ENCODE data around the gene EPO. TPM values are rescaled to one million over a fixed set of nuclear protein-coding genes. Genes with fewer than 3 reads are reported as not detected.
A peak's percentile ranks its signal among the peaks of the same experiment; 100 is the strongest.
"Not testable (repeated sequence)": the region's sequence is repeated elsewhere in the genome, so short reads cannot be mapped to it uniquely, and the experiment has no call there.

The EPO gene
- total RNA-seq, 1 donor from 2014 or later, result 0.40 TPM

GRCh38 chr7:100705753-100706671 lies 14.3 kb upstream of the EPO start, which contains the start of gene POP7:
Gene POP7, plus strand, starts transcription at chr7:100706121. Its CDS starts 710 bp downstream, at chr7:100706831.
- Mint-ChIP-seq H3K4me1 (peaks cover 13% of the 10 kb centered on the region), H3K4me3 (peak within 1 kb of the TSS; percentile 99), H3K27me3 (peaks cover 7% of the 10 kb centered on the region), H3K9me3 (no peaks in the 10 kb centered on the region), H3K27ac (peak within 1 kb of the TSS; percentile 98), H3K36me3 (ENCODE audit: low read depth) (peaks cover 21% of the 10 kb centered on the region)
- DNase-seq, result peak; percentile 100
- intact Hi-C loops (cut with micrococcal nuclease), result loop anchor here (1.0 to 5.0 kb wide), 7 partner anchors 9 to 146 kb away; partner anchors contain the start of genes FBXO24, GNB2, LRCH4 and MOSPD3

GRCh38 chr7:100706672-100707311 lies 13.5 kb upstream of the EPO start:
- no peaks in the 10 kb centered on the region for H3K9me3 Mint-ChIP-seq
- H3K27ac Mint-ChIP-seq, result peak overlapping the region; percentile 98
- H3K4me3 Mint-ChIP-seq, result peak overlapping the region; percentile 99
- DNase-seq, result no peak
- H3K4me1 Mint-ChIP-seq, result peaks cover 13% of the 10 kb centered on the region
- no peaks in the 10 kb centered on the region for H3K27me3 Mint-ChIP-seq
- intact Hi-C loops (cut with micrococcal nuclease), result loop anchor here (1.0 to 5.0 kb wide), 3 partner anchors 33 to 120 kb away; partner anchors contain the start of genes FBXO24, GNB2, LRCH4 and MOSPD3
- H3K36me3 Mint-ChIP-seq (ENCODE audit: low read depth), result peaks cover 21% of the 10 kb centered on the region

- Mint-ChIP-seq H3K4me1 (peaks cover 13% of the 10 kb centered on the region), H3K27ac (no peak overlapping the region), H3K36me3 (ENCODE audit: low read depth) (peaks cover 21% of the 10 kb centered on the region), H3K4me3 (no peak overlapping the region), H3K27me3 (no peaks in the 10 kb centered on the region), H3K9me3 (no peaks in the 10 kb centered on the region)
- DNase-seq, result no peak
- intact Hi-C loops (cut with micrococcal nuclease), result loop anchor here (5.0 kb wide), 1 partner anchor 96 kb away; the partner anchor contains the start of gene MOSPD3
Measured at GRCh38 chr7:100708395-100708794, 11.9 kb upstream of the EPO start.

- no peak for DNase-seq
- Mint-ChIP-seq H3K27ac (no peak overlapping the region), H3K4me1 (peaks cover 13% of the 10 kb centered on the region), H3K4me3 (no peak overlapping the region), H3K9me3 (no peaks in the 10 kb centered on the region), H3K27me3 (no peaks in the 10 kb centered on the region), H3K36me3 (ENCODE audit: low read depth) (peaks cover 21% of the 10 kb centered on the region)
- intact Hi-C loops (cut with micrococcal nuclease), result no loop called here
Measured at GRCh38 chr7:100710452-100710851, 9.8 kb upstream of the EPO start.

- Mint-ChIP-seq H3K9me3 (no peaks in the 10 kb centered on the region), H3K27ac (no peak overlapping the region), H3K4me3 (no peak overlapping the region), H3K27me3 (no peaks in the 10 kb centered on the region), H3K4me1 (peaks cover 10% of the 10 kb centered on the region), H3K36me3 (ENCODE audit: low read depth) (peaks cover 16% of the 10 kb centered on the region)
- intact Hi-C loops (cut with micrococcal nuclease), result no loop called here
- no peak for DNase-seq
Measured at GRCh38 chr7:100711369-100711768, 8.9 kb upstream of the EPO start.

- no peaks in the 10 kb centered on the region for H3K9me3 Mint-ChIP-seq
- H3K27me3 Mint-ChIP-seq, result peaks cover 15% of the 10 kb centered on the region
- H3K4me1 Mint-ChIP-seq, result no peaks in the 10 kb centered on the region
- H3K27ac Mint-ChIP-seq, result no peak overlapping the region
- no peak overlapping the region for H3K4me3 Mint-ChIP-seq
- no peaks in the 10 kb centered on the region for H3K36me3 Mint-ChIP-seq (ENCODE audit: low read depth)
- intact Hi-C loops (cut with micrococcal nuclease), result no loop called here
- DNase-seq, result no peak
Measured at GRCh38 chr7:100714725-100715124, 5.5 kb upstream of the EPO start.

GRCh38 chr7:100717073-100717472 lies 3.2 kb upstream of the EPO start:
- peaks cover 30% of the 10 kb centered on the region for H3K27me3 Mint-ChIP-seq
- DNase-seq; H3K27ac Mint-ChIP-seq; intact Hi-C loops (cut with micrococcal nuclease); H3K4me3 Mint-ChIP-seq; H3K9me3 Mint-ChIP-seq; H3K36me3 Mint-ChIP-seq (ENCODE audit: low read depth); H3K4me1 Mint-ChIP-seq: not testable (repeated sequence)

- no peaks in the 10 kb centered on the region for H3K36me3 Mint-ChIP-seq (ENCODE audit: low read depth)
- H3K4me3 Mint-ChIP-seq, result no peak overlapping the region
- no peak for DNase-seq
- no peaks in the 10 kb centered on the region for H3K9me3 Mint-ChIP-seq
- no peak overlapping the region for H3K27ac Mint-ChIP-seq
- intact Hi-C loops (cut with micrococcal nuclease), result loop anchor here (10.0 kb wide), 1 partner anchor 65 kb away; no protein-coding TSS in a partner anchor
- peaks cover 43% of the 10 kb centered on the region for H3K27me3 Mint-ChIP-seq
- no peaks in the 10 kb centered on the region for H3K4me1 Mint-ChIP-seq
Measured at GRCh38 chr7:100719523-100720278, 567 bp upstream of the EPO start.

GRCh38 chr7:100720671-100721504 lies 620 bp downstream of the EPO start:
- H3K9me3 Mint-ChIP-seq, result no peaks in the 10 kb centered on the region
- H3K27ac Mint-ChIP-seq, result no peak overlapping the region
- no peaks in the 10 kb centered on the region for H3K36me3 Mint-ChIP-seq (ENCODE audit: low read depth)
- no peak for DNase-seq
- intact Hi-C loops (cut with micrococcal nuclease), result loop anchor here (10.0 kb wide), 1 partner anchor 64 kb away; no protein-coding TSS in a partner anchor
- peaks cover 6% of the 10 kb centered on the region for H3K4me1 Mint-ChIP-seq
- H3K27me3 Mint-ChIP-seq, result peaks cover 45% of the 10 kb centered on the region
- H3K4me3 Mint-ChIP-seq, result no peak overlapping the region

GRCh38 chr7:100721505-100721812 lies 1.2 kb downstream of the EPO start:
- Mint-ChIP-seq H3K27me3 (peaks cover 46% of the 10 kb centered on the region), H3K27ac (no peak overlapping the region), H3K36me3 (ENCODE audit: low read depth) (no peaks in the 10 kb centered on the region), H3K4me3 (no peak overlapping the region), H3K4me1 (peaks cover 6% of the 10 kb centered on the region), H3K9me3 (no peaks in the 10 kb centered on the region)
- intact Hi-C loops (cut with micrococcal nuclease), result loop anchor here (10.0 kb wide), 1 partner anchor 63 kb away; no protein-coding TSS in a partner anchor
- DNase-seq, result no peak

- no peaks in the 10 kb centered on the region for H3K9me3 Mint-ChIP-seq
- peaks cover 46% of the 10 kb centered on the region for H3K27me3 Mint-ChIP-seq
- no peak for DNase-seq
- peaks cover 6% of the 10 kb centered on the region for H3K4me1 Mint-ChIP-seq
- intact Hi-C loops (cut with micrococcal nuclease), result loop anchor here (10.0 kb wide), 1 partner anchor 62 kb away; no protein-coding TSS in a partner anchor
- H3K4me3 Mint-ChIP-seq, result no peak overlapping the region
- H3K36me3 Mint-ChIP-seq (ENCODE audit: low read depth), result no peaks in the 10 kb centered on the region
- no peak overlapping the region for H3K27ac Mint-ChIP-seq
Measured at GRCh38 chr7:100722480-100723212, 2.4 kb downstream of the EPO start.

GRCh38 chr7:100723732-100724275 lies 3.5 kb downstream of the EPO start:
- Mint-ChIP-seq H3K4me3 (no peak overlapping the region), H3K27ac (no peak overlapping the region), H3K9me3 (no peaks in the 10 kb centered on the region), H3K4me1 (peaks cover 6% of the 10 kb centered on the region), H3K36me3 (ENCODE audit: low read depth) (no peaks in the 10 kb centered on the region), H3K27me3 (peaks cover 39% of the 10 kb centered on the region)
- DNase-seq, result no peak
- intact Hi-C loops (cut with micrococcal nuclease), result loop anchor here (10.0 kb wide), 1 partner anchor 61 kb away; no protein-coding TSS in a partner anchor

Measured in activated CD4-positive, alpha-beta T cell treated with anti-CD3 and anti-CD28 coated beads, Interleukin-2, amount 10 ng/mL, durations not matched to agents 24 days and 14 days (primary cell).